ENCODE measurements around the gene CIC. TPM values are rescaled to one million over a fixed set of nuclear protein-coding genes. Genes with fewer than 3 reads are reported as not detected.

CIC gene
- total RNA-seq, 1 donor from 2014 or later: 96.5 TPM

DNA sequence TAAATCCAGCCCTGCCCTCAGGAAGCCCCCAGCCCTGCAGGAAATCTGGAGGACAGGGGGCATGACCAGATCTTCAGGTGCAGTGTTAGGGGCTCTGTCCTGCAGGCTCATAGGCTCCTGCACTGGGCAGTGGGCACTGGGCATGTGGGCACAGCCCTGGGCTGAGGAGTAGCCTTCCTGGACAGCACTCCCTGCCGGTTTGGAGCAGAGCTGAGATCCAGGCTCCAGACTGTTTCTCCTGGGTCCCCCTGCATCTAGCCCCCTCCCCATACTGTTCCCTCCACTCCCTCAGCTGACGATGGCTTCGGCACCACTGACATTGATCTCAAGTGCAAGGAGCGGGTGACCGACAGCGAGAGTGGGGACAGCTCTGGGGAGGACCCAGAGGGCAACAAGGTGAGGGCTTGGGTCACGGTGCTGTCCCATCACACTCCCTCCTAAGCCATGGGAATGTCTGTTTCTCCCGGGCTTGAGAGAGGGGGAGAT lies 20.5 kb downstream of the CIC start:
- no peaks in the 10 kb centered on the region for H3K9me3 Mint-ChIP-seq
- no peaks in the 10 kb centered on the region for H3K27me3 Mint-ChIP-seq
- CTCF ChIA-PET: no interaction called here
- no peak overlapping the region for H3K27ac Mint-ChIP-seq
- TF ChIP-seq, protein P1, sequence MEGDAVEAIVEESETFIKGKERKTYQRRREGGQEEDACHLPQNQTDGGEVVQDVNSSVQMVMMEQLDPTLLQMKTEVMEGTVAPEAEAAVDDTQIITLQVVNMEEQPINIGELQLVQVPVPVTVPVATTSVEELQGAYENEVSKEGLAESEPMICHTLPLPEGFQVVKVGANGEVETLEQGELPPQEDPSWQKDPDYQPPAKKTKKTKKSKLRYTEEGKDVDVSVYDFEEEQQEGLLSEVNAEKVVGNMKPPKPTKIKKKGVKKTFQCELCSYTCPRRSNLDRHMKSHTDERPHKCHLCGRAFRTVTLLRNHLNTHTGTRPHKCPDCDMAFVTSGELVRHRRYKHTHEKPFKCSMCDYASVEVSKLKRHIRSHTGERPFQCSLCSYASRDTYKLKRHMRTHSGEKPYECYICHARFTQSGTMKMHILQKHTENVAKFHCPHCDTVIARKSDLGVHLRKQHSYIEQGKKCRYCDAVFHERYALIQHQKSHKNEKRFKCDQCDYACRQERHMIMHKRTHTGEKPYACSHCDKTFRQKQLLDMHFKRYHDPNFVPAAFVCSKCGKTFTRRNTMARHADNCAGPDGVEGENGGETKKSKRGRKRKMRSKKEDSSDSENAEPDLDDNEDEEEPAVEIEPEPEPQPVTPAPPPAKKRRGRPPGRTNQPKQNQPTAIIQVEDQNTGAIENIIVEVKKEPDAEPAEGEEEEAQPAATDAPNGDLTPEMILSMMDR (IDR thresholded peaks at IDR 0.05): no peak
- ATAC-seq (ENCODE audit: low read depth) (no peak), DNase-seq (no peak)
- intact Hi-C loops (cut with micrococcal nuclease): no loop called here
- peaks cover 72% of the 10 kb centered on the region for H3K36me3 Mint-ChIP-seq (ENCODE audit: low read depth)
- POLR2A ChIA-PET: no interaction called here
- H3K4me3 Mint-ChIP-seq: no peak overlapping the region
- peaks cover 26% of the 10 kb centered on the region for H3K4me1 Mint-ChIP-seq

- Mint-ChIP-seq H3K27me3 (no peaks in the 10 kb centered on the region), H3K4me1 (peaks cover 21% of the 10 kb centered on the region), H3K9me3 (no peaks in the 10 kb centered on the region), H3K36me3 (ENCODE audit: low read depth) (peaks cover 72% of the 10 kb centered on the region), H3K4me3 (no peak overlapping the region), H3K27ac (no peak overlapping the region)
- intact Hi-C loops (cut with micrococcal nuclease): no loop called here
- ATAC-seq (ENCODE audit: low read depth) (no peak), DNase-seq (no peak)
- ChIA-PET CTCF (no interaction called here), POLR2A (no interaction called here)
- TF ChIP-seq, protein P1 (IDR thresholded peaks at IDR 0.05): no peak
Measured at GRCh38 chr19:42290136-42290522, 21.1 kb downstream of the CIC start.

- no peak overlapping the region for H3K27ac Mint-ChIP-seq
- peaks cover 74% of the 10 kb centered on the region for H3K36me3 Mint-ChIP-seq (ENCODE audit: low read depth)
- ChIA-PET CTCF (no interaction called here), POLR2A (no interaction called here)
- ATAC-seq (ENCODE audit: low read depth) (peak; percentile 84), DNase-seq (peak; percentile 64)
- TF ChIP-seq, protein P1 (IDR thresholded peaks at IDR 0.05): no peak
- H3K9me3 Mint-ChIP-seq: no peaks in the 10 kb centered on the region
- intact Hi-C loops (cut with micrococcal nuclease): loop anchor here (1.0 kb wide), 1 partner anchor 157 kb away; no protein-coding TSS in a partner anchor
- H3K27me3 Mint-ChIP-seq: no peaks in the 10 kb centered on the region
- H3K4me3 Mint-ChIP-seq: no peak overlapping the region
- H3K4me1 Mint-ChIP-seq: peaks cover 16% of the 10 kb centered on the region
Measured at GRCh38 chr19:42290523-42291434, 21.7 kb downstream of the CIC start.

DNA sequence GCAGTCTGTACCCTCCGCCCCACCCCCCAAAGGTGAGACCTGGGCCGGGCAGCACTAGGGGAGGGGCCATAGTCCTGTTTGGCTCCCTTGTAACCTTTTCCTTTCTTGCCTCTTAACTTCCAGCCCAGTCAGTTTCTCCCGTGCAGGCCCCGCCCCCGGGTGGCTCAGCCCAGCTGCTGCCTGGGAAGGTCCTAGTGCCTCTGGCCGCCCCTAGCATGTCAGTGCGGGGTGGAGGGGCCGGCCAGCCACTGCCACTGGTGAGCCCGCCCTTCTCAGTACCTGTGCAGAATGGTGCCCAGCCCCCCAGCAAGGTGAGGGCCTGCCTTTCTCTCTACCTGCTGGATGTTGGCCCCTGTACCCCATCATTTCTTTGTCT lies 22.4 kb downstream of the CIC start:
- no peak for ATAC-seq (ENCODE audit: low read depth)
- H3K9me3 Mint-ChIP-seq: no peaks in the 10 kb centered on the region
- H3K36me3 Mint-ChIP-seq (ENCODE audit: low read depth): peaks cover 70% of the 10 kb centered on the region
- no peak for DNase-seq
- TF ChIP-seq, protein P1 (IDR thresholded peaks at IDR 0.05): no peak
- H3K27ac Mint-ChIP-seq: no peak overlapping the region
- H3K4me3 Mint-ChIP-seq: no peak overlapping the region
- no peaks in the 10 kb centered on the region for H3K27me3 Mint-ChIP-seq
- CTCF ChIA-PET: no interaction called here
- POLR2A ChIA-PET: no interaction called here
- H3K4me1 Mint-ChIP-seq: peaks cover 15% of the 10 kb centered on the region
- intact Hi-C loops (cut with micrococcal nuclease): loop anchor here (1.0 kb wide), 1 partner anchor 158 kb away; no protein-coding TSS in a partner anchor

DNA sequence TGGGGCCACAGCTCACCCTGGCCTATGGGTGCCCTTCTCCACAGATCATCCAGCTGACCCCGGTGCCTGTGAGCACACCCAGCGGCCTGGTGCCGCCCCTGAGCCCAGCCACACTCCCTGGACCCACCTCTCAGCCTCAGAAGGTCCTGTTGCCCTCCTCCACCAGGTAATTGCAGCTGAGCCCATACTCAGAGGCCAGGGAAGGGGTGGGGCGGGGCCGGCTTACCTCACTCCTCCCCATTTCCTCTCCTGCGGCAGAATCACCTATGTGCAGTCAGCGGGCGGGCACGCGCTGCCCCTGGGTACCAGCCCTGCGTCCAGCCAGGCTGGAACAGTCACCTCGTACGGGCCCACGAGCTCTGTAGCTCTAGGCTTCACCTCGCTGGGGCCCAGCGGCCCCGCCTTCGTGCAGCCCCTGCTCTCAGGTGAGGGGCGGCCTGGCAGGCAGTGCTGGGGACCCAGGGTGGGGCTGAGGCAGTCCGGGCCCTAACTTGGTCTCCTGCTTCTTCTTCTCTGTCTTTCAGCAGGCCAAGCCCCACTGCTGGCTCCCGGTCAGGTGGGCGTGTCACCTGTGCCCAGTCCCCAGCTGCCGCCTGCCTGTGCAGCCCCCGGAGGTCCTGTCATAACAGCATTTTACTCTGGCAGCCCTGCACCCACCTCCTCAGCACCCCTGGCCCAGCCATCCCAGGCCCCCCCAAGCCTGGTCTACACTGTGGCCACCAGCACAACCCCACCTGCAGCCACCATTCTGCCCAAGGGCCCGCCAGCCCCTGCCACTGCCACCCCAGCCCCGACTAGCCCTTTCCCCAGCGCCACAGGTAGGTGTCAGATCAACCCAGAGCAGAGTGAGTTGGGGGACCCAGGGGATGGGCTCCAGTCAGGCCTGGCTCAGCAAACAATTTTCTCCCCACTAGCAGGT lies 23.2 kb downstream of the CIC start:
- Mint-ChIP-seq H3K4me3 (no peak overlapping the region), H3K36me3 (ENCODE audit: low read depth) (peaks cover 67% of the 10 kb centered on the region), H3K27ac (no peak overlapping the region), H3K27me3 (no peaks in the 10 kb centered on the region), H3K4me1 (peaks cover 10% of the 10 kb centered on the region), H3K9me3 (no peaks in the 10 kb centered on the region)
- ATAC-seq (ENCODE audit: low read depth): no peak
- ChIA-PET POLR2A (no interaction called here), CTCF (no interaction called here)
- DNase-seq: no peak
- TF ChIP-seq, protein P1 (IDR thresholded peaks at IDR 0.05): no peak
- intact Hi-C loops (cut with micrococcal nuclease): no loop called here

Measured in activated B cell treated with CpG ODN at 0.5 μM for 24 hours (primary cell).